Panc1 (cell line): ENCODE measurements around the gene BRF1. TPM values are rescaled to one million over a fixed set of nuclear protein-coding genes. Genes with fewer than 3 reads are reported as not detected.

Experiments
- ATAC-seq: fragments of 200-7000 bp; cut with Tn5 transposase; 2 replicates; pipeline ENCODE4 v1.9.1; 2020; ENCODE audit warnings: mild to moderate bottlenecking, moderate library complexity
- BruUV-seq: library from RNA; stranded (reverse); fragments of 400-500 nt; replicated peaks from 2 replicates; lab custom pipeline; 2021; lab: Mats Ljungman, UMichigan
- CTCF ChIA-PET: fragments of 300-600 bp; sonication (Branson Sonifier 250); formaldehyde crosslinking; loops from one replicate; lab custom pipeline; 2022; ENCODE audit warnings: antibody characterized with exemption; lab: Charles Lee
- POLR2A ChIA-PET: fragments of 300-600 bp; sonication (Branson Sonifier 250); formaldehyde crosslinking; loops from one replicate; lab custom pipeline; 2022; ENCODE audit warnings: antibody characterized with exemption; lab: Charles Lee
- DNase-seq: peaks from one replicate; pipeline ENCODE4 v3.0.0-alpha.2; 2010; ENCODE audit warnings: low read depth, low spot score
- H3K27ac ChIP-seq: 2 replicates; pipeline ENCODE4 v1.5.1; 2011; ENCODE audit warnings: mild to moderate bottlenecking, low read length, inconsistent platforms
- H3K27me3 ChIP-seq: fragments of 200-500 bp; sonication (Bioruptor generic); 2 replicates; pipeline ENCODE4 v1.6.0; 2014; ENCODE audit warnings: low read length, inconsistent platforms; ENCODE audit not compliant: control insufficient read depth, insufficient read depth
- H3K36me3 ChIP-seq: fragments of 200-500 bp; sonication (Bioruptor generic); 2 replicates; pipeline ENCODE4 v1.5.1; 2014; ENCODE audit warnings: inconsistent platforms, mild to moderate bottlenecking, low read length, moderate library complexity; ENCODE audit not compliant: control insufficient read depth, insufficient read depth
- H3K4me1 ChIP-seq: 2 replicates; pipeline ENCODE4 v1.5.1; 2011; ENCODE audit warnings: inconsistent platforms, mild to moderate bottlenecking, low read length, moderate library complexity; ENCODE audit not compliant: control insufficient read depth, insufficient read depth
- H3K4me3 ChIP-seq, 2 experiments: 2 replicates each; pipeline ENCODE4 v1.5.1; 2011 to 2012; ENCODE audit warnings: low read depth in 2 of 2, low read length in 2 of 2, mild to moderate bottlenecking in 2 of 2, inconsistent platforms in 1 of 2, moderate library complexity in 1 of 2
- H3K9me3 ChIP-seq: fragments of 200-500 bp; sonication (Bioruptor generic); 2 replicates; pipeline ENCODE4 v1.5.1; 2014; ENCODE audit warnings: low read depth, mild to moderate bottlenecking, inconsistent platforms, low read length, moderate library complexity; ENCODE audit not compliant: control insufficient read depth, insufficient read depth
- POLR2AphosphoS5 ChIP-seq: IDR thresholded peaks from 2 replicates; pipeline ENCODE4 v1.6.1; 2012; ENCODE audit warnings: mild to moderate bottlenecking, low read depth, low read length, moderate library complexity
- SIN3A ChIP-seq: IDR thresholded peaks from 2 replicates; pipeline ENCODE4 v1.6.1; 2012; ENCODE audit warnings: low read depth, mild to moderate bottlenecking, low read length, moderate library complexity, borderline replicate concordance; ENCODE audit not compliant: insufficient read depth
- TCF7L2 ChIP-seq: IDR thresholded peaks from 2 replicates; pipeline ENCODE4 v1.6.1; 2011; ENCODE audit warnings: mild to moderate bottlenecking, low read depth, low read length, inconsistent platforms
- in situ Hi-C: cut with HindIII; loops from 2 replicates; pipeline ENCODE4 v1.10.0; 2016; ENCODE audit warnings: low sequenced_read_pairs, low pct_unique_long_range_greater_than_20kb
- intact Hi-C: fragments of 100-400 bp; cut with micrococcal nuclease; formaldehyde crosslinking; loops from one replicate; pipeline ENCODE4 v1.10.0; 2022; ENCODE audit not compliant: unreplicated experiment
- total RNA-seq: library from RNA; stranded (reverse); gene quantifications from one replicate; pipeline ENCODE4 v1.2.1, GENCODE V29; 2021; ENCODE audit not compliant: unreplicated experiment
- TF ChIP-seq, protein P1 (sequence below), 2 experiments: IDR thresholded peaks; 2 replicates each; pipeline ENCODE4 v1.6.1; 2011 to 2012; ENCODE audit warnings: low read depth in 2 of 2, control low read depth in 1 of 2, low read length in 1 of 2, mild to moderate bottlenecking in 1 of 2, moderate library complexity in 1 of 2; ENCODE audit not compliant: insufficient read depth in 1 of 2
- TF ChIP-seq, protein P2 (sequence below): fragments of 450-650 bp; IDR thresholded peaks from 2 replicates; pipeline ENCODE4 v1.5.1; 2017; ENCODE audit warnings: mild to moderate bottlenecking

Gene BRF1
- total RNA-seq, 1 experiment from 2014 or later = 25.0 TPM

DNA sequence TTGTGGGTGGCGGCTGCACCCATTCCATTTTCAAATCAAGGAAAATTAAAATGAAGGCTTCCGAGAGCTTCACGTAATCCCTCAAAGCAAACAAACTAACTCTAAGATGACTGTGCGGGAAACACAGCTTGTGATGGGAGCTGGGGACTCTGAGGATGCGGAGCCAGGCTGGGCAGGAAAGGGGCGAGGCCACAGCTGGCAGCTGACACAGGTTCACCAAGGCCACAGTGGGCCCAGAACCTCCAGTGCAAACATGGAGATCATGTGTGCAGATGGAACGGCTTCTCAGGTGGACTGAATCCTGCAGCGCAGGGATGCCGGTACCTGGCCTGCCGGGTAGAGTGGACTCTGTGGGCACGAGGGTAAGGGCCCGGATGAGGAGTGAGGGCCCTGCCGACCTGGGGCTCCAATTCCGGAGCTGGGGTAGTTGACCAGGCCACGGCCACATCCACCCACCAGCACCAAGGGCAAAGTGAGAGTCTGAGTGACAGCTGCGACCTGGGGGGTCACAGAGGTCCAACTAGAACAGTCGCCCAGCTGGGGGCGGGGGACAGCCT, 71.6 kb downstream of the BRF1 start:
- Histone ChIP-seq H3K36me3 (no peaks in the 10 kb centered on the region), H3K27ac (no peak overlapping the region), H3K27me3 (no peaks in the 10 kb centered on the region), H3K4me3 (no peak overlapping the region), H3K4me1 (no peaks in the 10 kb centered on the region), H3K9me3 (no peaks in the 10 kb centered on the region)
- intact Hi-C loops (no loop called here), in situ Hi-C loops (no loop called here)
- CTCF ChIA-PET = no interaction called here
- BruUV-seq = no TSS peak
- POLR2A ChIA-PET = no interaction called here
- TF ChIP-seq TCF7L2 = no peak
- TF ChIP-seq, protein P1, sequence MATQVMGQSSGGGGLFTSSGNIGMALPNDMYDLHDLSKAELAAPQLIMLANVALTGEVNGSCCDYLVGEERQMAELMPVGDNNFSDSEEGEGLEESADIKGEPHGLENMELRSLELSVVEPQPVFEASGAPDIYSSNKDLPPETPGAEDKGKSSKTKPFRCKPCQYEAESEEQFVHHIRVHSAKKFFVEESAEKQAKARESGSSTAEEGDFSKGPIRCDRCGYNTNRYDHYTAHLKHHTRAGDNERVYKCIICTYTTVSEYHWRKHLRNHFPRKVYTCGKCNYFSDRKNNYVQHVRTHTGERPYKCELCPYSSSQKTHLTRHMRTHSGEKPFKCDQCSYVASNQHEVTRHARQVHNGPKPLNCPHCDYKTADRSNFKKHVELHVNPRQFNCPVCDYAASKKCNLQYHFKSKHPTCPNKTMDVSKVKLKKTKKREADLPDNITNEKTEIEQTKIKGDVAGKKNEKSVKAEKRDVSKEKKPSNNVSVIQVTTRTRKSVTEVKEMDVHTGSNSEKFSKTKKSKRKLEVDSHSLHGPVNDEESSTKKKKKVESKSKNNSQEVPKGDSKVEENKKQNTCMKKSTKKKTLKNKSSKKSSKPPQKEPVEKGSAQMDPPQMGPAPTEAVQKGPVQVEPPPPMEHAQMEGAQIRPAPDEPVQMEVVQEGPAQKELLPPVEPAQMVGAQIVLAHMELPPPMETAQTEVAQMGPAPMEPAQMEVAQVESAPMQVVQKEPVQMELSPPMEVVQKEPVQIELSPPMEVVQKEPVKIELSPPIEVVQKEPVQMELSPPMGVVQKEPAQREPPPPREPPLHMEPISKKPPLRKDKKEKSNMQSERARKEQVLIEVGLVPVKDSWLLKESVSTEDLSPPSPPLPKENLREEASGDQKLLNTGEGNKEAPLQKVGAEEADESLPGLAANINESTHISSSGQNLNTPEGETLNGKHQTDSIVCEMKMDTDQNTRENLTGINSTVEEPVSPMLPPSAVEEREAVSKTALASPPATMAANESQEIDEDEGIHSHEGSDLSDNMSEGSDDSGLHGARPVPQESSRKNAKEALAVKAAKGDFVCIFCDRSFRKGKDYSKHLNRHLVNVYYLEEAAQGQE (IDR thresholded peaks at IDR 0.05; ENCODE audit: insufficient read depth in 1 of 2, low read depth in 2 of 2, low read length in 1 of 2) = no peak
- no peak for DNase-seq
- no peak for ATAC-seq

DNA sequence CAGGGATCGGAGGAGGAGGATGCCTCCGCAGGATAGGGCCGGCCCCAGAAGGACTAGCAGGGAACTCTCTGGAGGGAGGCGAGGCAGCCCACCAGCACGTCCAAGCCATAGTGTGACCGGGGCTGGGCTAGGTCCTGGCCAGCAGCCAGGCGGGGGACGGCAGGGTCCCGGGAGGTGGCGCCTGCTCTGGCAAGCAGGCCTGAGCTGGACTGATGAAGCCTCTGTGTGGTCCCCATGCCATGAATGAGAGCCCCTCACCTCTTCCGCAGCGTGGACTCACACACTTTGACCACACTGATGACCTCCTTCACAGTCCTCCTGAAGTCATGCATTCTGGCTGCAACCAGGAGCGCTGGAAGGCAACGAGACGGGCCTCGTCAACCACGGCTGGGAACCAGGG, 72.2 kb downstream of the BRF1 start:
- no TSS peak for BruUV-seq
- intact Hi-C loops = no loop called here
- H3K4me3 ChIP-seq = no peak overlapping the region
- CTCF ChIA-PET = no interaction called here
- POLR2A ChIA-PET = interaction anchor here (0.6 kb wide), 1 partner anchor 78 kb away, joined by 3 read pairs; no protein-coding TSS in a partner anchor
- TF ChIP-seq, protein P2, sequence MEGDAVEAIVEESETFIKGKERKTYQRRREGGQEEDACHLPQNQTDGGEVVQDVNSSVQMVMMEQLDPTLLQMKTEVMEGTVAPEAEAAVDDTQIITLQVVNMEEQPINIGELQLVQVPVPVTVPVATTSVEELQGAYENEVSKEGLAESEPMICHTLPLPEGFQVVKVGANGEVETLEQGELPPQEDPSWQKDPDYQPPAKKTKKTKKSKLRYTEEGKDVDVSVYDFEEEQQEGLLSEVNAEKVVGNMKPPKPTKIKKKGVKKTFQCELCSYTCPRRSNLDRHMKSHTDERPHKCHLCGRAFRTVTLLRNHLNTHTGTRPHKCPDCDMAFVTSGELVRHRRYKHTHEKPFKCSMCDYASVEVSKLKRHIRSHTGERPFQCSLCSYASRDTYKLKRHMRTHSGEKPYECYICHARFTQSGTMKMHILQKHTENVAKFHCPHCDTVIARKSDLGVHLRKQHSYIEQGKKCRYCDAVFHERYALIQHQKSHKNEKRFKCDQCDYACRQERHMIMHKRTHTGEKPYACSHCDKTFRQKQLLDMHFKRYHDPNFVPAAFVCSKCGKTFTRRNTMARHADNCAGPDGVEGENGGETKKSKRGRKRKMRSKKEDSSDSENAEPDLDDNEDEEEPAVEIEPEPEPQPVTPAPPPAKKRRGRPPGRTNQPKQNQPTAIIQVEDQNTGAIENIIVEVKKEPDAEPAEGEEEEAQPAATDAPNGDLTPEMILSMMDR = no peak
- no peak for TF ChIP-seq TCF7L2
- TF ChIP-seq SIN3A = no peak
- TF ChIP-seq, protein P1 (IDR thresholded peaks at IDR 0.05; ENCODE audit: insufficient read depth in 1 of 2, low read depth in 2 of 2, low read length in 1 of 2) = no peak
- no peak for TF ChIP-seq POLR2AphosphoS5
- no peaks in the 10 kb centered on the region for H3K4me1 ChIP-seq
- H3K27ac ChIP-seq = no peak overlapping the region
- H3K9me3 ChIP-seq = no peaks in the 10 kb centered on the region
- ATAC-seq (no peak), DNase-seq (no peak)
- in situ Hi-C loops = no loop called here
- no peaks in the 10 kb centered on the region for H3K36me3 ChIP-seq
- H3K27me3 ChIP-seq = no peaks in the 10 kb centered on the region
